Mammary epithelial cell (primary cell): ENCODE results near the gene SLC10A1.
"Not testable (repeated sequence)": the region's sequence is repeated elsewhere in the genome, so short reads cannot be mapped to it uniquely, and the experiment has no call there.

ENCODE experiments used
- CTCF ChIP-seq, 2 donors: IDR thresholded peaks in 1 of 2; conservative IDR thresholded peaks in 1 of 2; 2 replicates each; pipeline ENCODE4 v1.5.1; 2011 to 2012; ENCODE audit warnings: inconsistent platforms in 2 of 2, low read length in 2 of 2, mild to moderate bottlenecking in 2 of 2, control low read depth in 1 of 2, low read depth in 1 of 2; ENCODE audit not compliant: insufficient read depth in 1 of 2; ENCODE audit errors: extremely low read depth in 1 of 2
- EZH2 ChIP-seq: IDR thresholded peaks from 2 replicates; pipeline ENCODE4 v1.6.1; 2012; ENCODE audit warnings: low read length, inconsistent platforms, borderline replicate concordance

GRCh38 chr14:69813346-69813745, 16.3 kb upstream of the SLC10A1 start:
- TF ChIP-seq CTCF (conservative IDR thresholded peaks at IDR 0.05 in 1 of 2, IDR thresholded peaks at IDR 0.05 in 1 of 2; ENCODE audit: extremely low read depth in 1 of 2, insufficient read depth in 1 of 2, low read depth in 1 of 2, low read length in 2 of 2); EZH2: not testable (repeated sequence)
